HEK293 (cell line): Measurements from ENCODE around the gene ASCC3.

Experiments
- CTCF ChIA-PET: fragments of 350-600 bp; formaldehyde crosslinking; extraction: SDS; loops from one replicate; lab custom pipeline; 2021; ENCODE audit warnings: antibody characterized with exemption; lab: Yijun Ruan, JAX
- POLR2A ChIA-PET: fragments of 300-600 bp; formaldehyde crosslinking; extraction: SDS; loops from one replicate; lab custom pipeline; 2020; ENCODE audit warnings: antibody characterized with exemption, inconsistent platforms; lab: Yijun Ruan, JAX
- H3K27ac ChIP-seq: fragments of 200-500 bp; sonication (Bioruptor generic); 2 replicates; pipeline ENCODE4 v1.5.1; 2014; ENCODE audit warnings: low read depth, low read length, control low read depth, inconsistent platforms; ENCODE audit errors: extremely low read depth
- H3K36me3 ChIP-seq, 2 experiments: fragments of 200-500 bp in 1 of 2; sonication (Bioruptor generic) in 1 of 2; 1 replicate in 1 of 2; 2 replicates in 1 of 2; pipeline ENCODE4 v1.5.1; 2014 to 2017; ENCODE audit warnings: inconsistent platforms in 2 of 2, low read length in 2 of 2; ENCODE audit not compliant: control insufficient read depth in 2 of 2, insufficient read depth in 1 of 2
- H3K4me1 ChIP-seq: fragments of 200-500 bp; sonication (Bioruptor generic); 2 replicates; pipeline ENCODE4 v1.5.1; 2014; ENCODE audit warnings: mild to moderate bottlenecking, low read length, inconsistent platforms; ENCODE audit not compliant: control insufficient read depth, insufficient read depth
- H3K4me3 ChIP-seq: 2 replicates; pipeline ENCODE4 v1.5.1; 2011; ENCODE audit warnings: low read depth, mild to moderate bottlenecking, control low read depth, low read length, moderate library complexity
- H3K9me3 ChIP-seq: fragments of 200-500 bp; sonication (Bioruptor generic); 2 replicates; pipeline ENCODE4 v1.5.1; 2014; ENCODE audit warnings: low read depth, low read length, inconsistent platforms; ENCODE audit not compliant: control insufficient read depth, insufficient read depth
- GLI2 ChIP-seq: fragments of 450-650 bp; formaldehyde crosslinking; IDR thresholded peaks from 2 replicates; pipeline ENCODE4; 2017; ENCODE audit warnings: missing biosample characterization, missing genetic modification characterization, low read depth, borderline replicate concordance
- GLI4 ChIP-seq: fragments of 450-650 bp; formaldehyde crosslinking; IDR thresholded peaks from 2 replicates; pipeline ENCODE4 v1.5.1; 2016; ENCODE audit warnings: missing biosample characterization, missing genetic modification characterization
- HOXA7 ChIP-seq: sonication (generic); formaldehyde crosslinking; IDR thresholded peaks from 2 replicates; pipeline ENCODE4 v1.8.1; 2022; ENCODE audit warnings: missing genetic modification reagents, borderline replicate concordance
- HOXC10 ChIP-seq: sonication (generic); formaldehyde crosslinking; IDR thresholded peaks from 2 replicates; pipeline ENCODE4 v1.8.1; 2023; ENCODE audit warnings: mild to moderate bottlenecking, missing genetic modification reagents
- KLF10 ChIP-seq: fragments of 450-650 bp; IDR thresholded peaks from 2 replicates; pipeline ENCODE4 v1.5.1; 2018; ENCODE audit warnings: missing biosample characterization, mild to moderate bottlenecking, missing genetic modification characterization
- MZF1 ChIP-seq: fragments of 450-650 bp; formaldehyde crosslinking; IDR thresholded peaks from 2 replicates; pipeline ENCODE4 v1.5.1; 2017; ENCODE audit warnings: missing biosample characterization, missing genetic modification characterization, borderline replicate concordance
- OSR2 ChIP-seq: fragments of 450-650 bp; formaldehyde crosslinking; IDR thresholded peaks from 2 replicates; pipeline ENCODE4 v1.5.1; 2016; ENCODE audit warnings: missing biosample characterization, missing genetic modification characterization
- PATZ1 ChIP-seq: fragments of 450-650 bp; formaldehyde crosslinking; IDR thresholded peaks from 2 replicates; pipeline ENCODE4 v1.5.1; 2016; ENCODE audit warnings: missing biosample characterization, missing genetic modification characterization
- PRDM10 ChIP-seq: fragments of 450-650 bp; formaldehyde crosslinking; IDR thresholded peaks from 2 replicates; pipeline ENCODE4 v1.5.1; 2016; ENCODE audit warnings: missing biosample characterization, missing genetic modification characterization
- ZFP37 ChIP-seq: fragments of 450-650 bp; formaldehyde crosslinking; IDR thresholded peaks from 2 replicates; pipeline ENCODE4 v1.5.1; 2016; ENCODE audit warnings: missing biosample characterization, missing genetic modification characterization
- ZNF112 ChIP-seq: fragments of 450-650 bp; formaldehyde crosslinking; IDR thresholded peaks from 2 replicates; pipeline ENCODE4 v1.5.0; 2017; ENCODE audit warnings: missing biosample characterization, missing genetic modification characterization
- ZNF121 ChIP-seq: fragments of 450-650 bp; formaldehyde crosslinking; IDR thresholded peaks from 2 replicates; pipeline ENCODE4 v1.5.1; 2016; ENCODE audit warnings: missing biosample characterization, missing genetic modification characterization
- ZNF223 ChIP-seq: fragments of 450-650 bp; formaldehyde crosslinking; IDR thresholded peaks from 2 replicates; pipeline ENCODE4 v1.5.1; 2016; ENCODE audit warnings: missing biosample characterization, missing genetic modification characterization
- ZNF239 ChIP-seq: fragments of 450-650 bp; formaldehyde crosslinking; IDR thresholded peaks from 2 replicates; pipeline ENCODE4 v1.5.1; 2016; ENCODE audit warnings: missing biosample characterization, missing genetic modification characterization
- ZNF280D ChIP-seq: fragments of 450-650 bp; formaldehyde crosslinking; IDR thresholded peaks from 2 replicates; pipeline ENCODE4 v1.5.1; 2016; ENCODE audit warnings: missing biosample characterization, missing genetic modification characterization
- ZNF639 ChIP-seq: fragments of 450-650 bp; formaldehyde crosslinking; IDR thresholded peaks from 2 replicates; pipeline ENCODE4 v1.5.1; 2016; ENCODE audit warnings: missing biosample characterization, missing genetic modification characterization
- ZNF654 ChIP-seq: fragments of 450-650 bp; formaldehyde crosslinking; IDR thresholded peaks from 2 replicates; pipeline ENCODE4 v1.5.1; 2016; ENCODE audit warnings: low read depth, missing biosample characterization, missing genetic modification characterization
- ZNF704 ChIP-seq: fragments of 450-650 bp; formaldehyde crosslinking; IDR thresholded peaks from 2 replicates; pipeline ENCODE4 v1.5.1; 2016; ENCODE audit warnings: missing biosample characterization, missing genetic modification characterization
- ZNF707 ChIP-seq: fragments of 450-650 bp; formaldehyde crosslinking; IDR thresholded peaks from 2 replicates; pipeline ENCODE4 v1.5.1; 2016; ENCODE audit warnings: missing biosample characterization, missing genetic modification characterization
- ZNF785 ChIP-seq: fragments of 450-650 bp; formaldehyde crosslinking; IDR thresholded peaks from 2 replicates; pipeline ENCODE4 v1.5.1; 2016; ENCODE audit warnings: missing biosample characterization, missing genetic modification characterization
- ZNF837 ChIP-seq: fragments of 450-650 bp; formaldehyde crosslinking; IDR thresholded peaks from 2 replicates; pipeline ENCODE4 v1.5.1; 2016; ENCODE audit warnings: missing biosample characterization, missing genetic modification characterization

The ASCC3 gene

GRCh38 chr6:100851819-100852218 is 29.3 kb downstream of the ASCC3 start:
- ChIA-PET CTCF (no interaction called here), POLR2A (no interaction called here)
- no peaks in the 10 kb centered on the region for H3K9me3 ChIP-seq
- no peak overlapping the region for H3K27ac ChIP-seq
- H3K4me3 ChIP-seq = no peak overlapping the region
- H3K36me3 ChIP-seq = peaks cover 9 to 37% of the 10 kb centered on the region in 2 experiments; a peak in 2 of 3 replicates
- H3K4me1 ChIP-seq = no peaks in the 10 kb centered on the region
- no peak for TF ChIP-seq ZNF654 (tag by site-specific recombination)
- TF ChIP-seq ZNF239 (tag by site-specific recombination) = no peak
- no peak for TF ChIP-seq GLI4 (tag by site-specific recombination)
- no peak for TF ChIP-seq ZNF280D (tag by site-specific recombination)
- no peak for TF ChIP-seq MZF1

GRCh38 chr6:100850174-100850573 is 31.0 kb downstream of the ASCC3 start:
- Histone ChIP-seq H3K4me1 (no peaks in the 10 kb centered on the region), H3K4me3 (no peak overlapping the region), H3K36me3 (peaks cover 9 to 27% of the 10 kb centered on the region in 2 experiments; a peak in 2 of 3 replicates), H3K27ac (no peak overlapping the region), H3K9me3 (no peaks in the 10 kb centered on the region)
- ChIA-PET POLR2A (no interaction called here), CTCF (interaction anchor here (0.7 kb wide), 1 partner anchor 159 kb away, joined by 6 read pairs; no protein-coding TSS in a partner anchor)
- no peak for TF ChIP-seq ZNF121 (tag by site-specific recombination)
- TF ChIP-seq HOXA7 (CRISPR knock-in tag) = no peak
- TF ChIP-seq GLI2 (tag by site-specific recombination) = no peak
- no peak for TF ChIP-seq PRDM10 (tag by site-specific recombination)
- no peak for TF ChIP-seq ZNF112 (tag by site-specific recombination)
- no peak for TF ChIP-seq KLF10 (tag by site-specific recombination)
- TF ChIP-seq ZNF837 (tag by site-specific recombination) = no peak
- TF ChIP-seq OSR2 (tag by site-specific recombination) = no peak
- TF ChIP-seq ZFP37 = no peak
- no peak for TF ChIP-seq ZNF639 (tag by site-specific recombination)
- no peak for TF ChIP-seq PATZ1 (tag by site-specific recombination)
- no peak for TF ChIP-seq HOXC10 (CRISPR knock-in tag)
- TF ChIP-seq ZNF707 = no peak
- no peak for TF ChIP-seq ZNF223 (tag by site-specific recombination)
- no peak for TF ChIP-seq ZNF785 (tag by site-specific recombination)
- no peak for TF ChIP-seq ZNF704 (tag by site-specific recombination)
